ENCODE data around the gene LYPD8. TPM values are rescaled to one million over a fixed set of nuclear protein-coding genes. Genes with fewer than 3 reads are reported as not detected.

Gene LYPD8
- total RNA-seq, 1 experiment from 2014 or later: not detected

GRCh38 chr1:248737457-248737856 is 18.1 kb downstream of the LYPD8 start:
- Histone ChIP-seq H3K27me3 (replicated peaks; ENCODE audit: control insufficient read depth, insufficient read depth, low read length) (no peaks in the 10 kb centered on the region), H3K9me3 (peaks cover 6% of the 10 kb centered on the region; the same call in 1 of the 2 replicates), H3K4me1 (no peaks in the 10 kb centered on the region), H3K4me3 (ENCODE audit: low read depth, low read length) (no peak overlapping the region), H3K36me3 (ENCODE audit: control insufficient read depth, insufficient read depth, low read length) (no peaks in the 10 kb centered on the region)
- Mint-ChIP-seq H3K9me3 (ENCODE audit: unreplicated experiment) (peaks cover 23% of the 10 kb centered on the region), H3K4me3 (ENCODE audit: unreplicated experiment) (no peak overlapping the region), H3K36me3 (ENCODE audit: insufficient read depth, unreplicated experiment) (no peaks in the 10 kb centered on the region), H3K27ac (ENCODE audit: unreplicated experiment) (no peak overlapping the region), H3K27me3 (ENCODE audit: insufficient read depth, unreplicated experiment) (no peaks in the 10 kb centered on the region), H3K4me1 (ENCODE audit: low read depth, unreplicated experiment) (no peaks in the 10 kb centered on the region)
- DNase-seq: no peak
- POLR2A ChIA-PET: no interaction called here
- no peak for TF ChIP-seq CTCF (IDR thresholded peaks at IDR 0.05; ENCODE audit: insufficient read depth in 1 of 2, low read depth in 1 of 2, low read length in 1 of 2, severe bottlenecking in 1 of 2, unreplicated experiment in 1 of 2)
- CTCF ChIA-PET: no interaction called here
- intact Hi-C loops (cut with micrococcal nuclease; ENCODE audit: unreplicated experiment): no loop called here
- BruUV-seq (replicated peaks): no TSS peak

GRCh38 chr1:248736977-248737376 is 18.6 kb downstream of the LYPD8 start:
- no peaks in the 10 kb centered on the region for H3K4me1 ChIP-seq
- Mint-ChIP-seq H3K27ac (ENCODE audit: unreplicated experiment) (no peak overlapping the region), H3K36me3 (ENCODE audit: insufficient read depth, unreplicated experiment) (no peaks in the 10 kb centered on the region), H3K9me3 (ENCODE audit: unreplicated experiment) (peaks cover 23% of the 10 kb centered on the region), H3K27me3 (ENCODE audit: insufficient read depth, unreplicated experiment) (no peaks in the 10 kb centered on the region), H3K4me1 (ENCODE audit: low read depth, unreplicated experiment) (no peaks in the 10 kb centered on the region), H3K4me3 (ENCODE audit: unreplicated experiment) (no peak overlapping the region)
- H3K36me3 ChIP-seq (ENCODE audit: control insufficient read depth, insufficient read depth, low read length): no peaks in the 10 kb centered on the region
- DNase-seq: no peak
- ChIA-PET CTCF (no interaction called here), POLR2A (no interaction called here)
- TF ChIP-seq CTCF (IDR thresholded peaks at IDR 0.05; ENCODE audit: insufficient read depth in 1 of 2, low read depth in 1 of 2, low read length in 1 of 2, severe bottlenecking in 1 of 2, unreplicated experiment in 1 of 2): no peak
- no peak overlapping the region for H3K4me3 ChIP-seq (ENCODE audit: low read depth, low read length)
- intact Hi-C loops (cut with micrococcal nuclease; ENCODE audit: unreplicated experiment): no loop called here
- no peaks in the 10 kb centered on the region for H3K27me3 ChIP-seq (replicated peaks; ENCODE audit: control insufficient read depth, insufficient read depth, low read length)
- peaks cover 6% of the 10 kb centered on the region; the same call in 1 of the 2 replicates for H3K9me3 ChIP-seq
- BruUV-seq (replicated peaks): no TSS peak

- Mint-ChIP-seq H3K27me3 (ENCODE audit: insufficient read depth, unreplicated experiment) (no peaks in the 10 kb centered on the region), H3K4me3 (ENCODE audit: unreplicated experiment) (no peak overlapping the region), H3K9me3 (ENCODE audit: unreplicated experiment) (peaks cover 23% of the 10 kb centered on the region), H3K36me3 (ENCODE audit: insufficient read depth, unreplicated experiment) (no peaks in the 10 kb centered on the region), H3K4me1 (ENCODE audit: low read depth, unreplicated experiment) (no peaks in the 10 kb centered on the region), H3K27ac (ENCODE audit: unreplicated experiment) (no peak overlapping the region)
- intact Hi-C loops (cut with micrococcal nuclease; ENCODE audit: unreplicated experiment): no loop called here
- no peaks in the 10 kb centered on the region for H3K36me3 ChIP-seq (ENCODE audit: control insufficient read depth, insufficient read depth, low read length)
- POLR2A ChIA-PET: no interaction called here
- H3K27me3 ChIP-seq (replicated peaks; ENCODE audit: control insufficient read depth, insufficient read depth, low read length): no peaks in the 10 kb centered on the region
- BruUV-seq (replicated peaks): no TSS peak
- CTCF ChIA-PET: no interaction called here
- H3K4me1 ChIP-seq: no peaks in the 10 kb centered on the region
- H3K9me3 ChIP-seq: peaks cover 6% of the 10 kb centered on the region; the same call in 1 of the 2 replicates
- no peak for DNase-seq
- H3K4me3 ChIP-seq (ENCODE audit: low read depth, low read length): no peak overlapping the region
- no peak for TF ChIP-seq CTCF (IDR thresholded peaks at IDR 0.05; ENCODE audit: insufficient read depth in 1 of 2, low read depth in 1 of 2, low read length in 1 of 2, severe bottlenecking in 1 of 2, unreplicated experiment in 1 of 2)
These were observed 22.0 kb downstream of the LYPD8 start for GRCh38 chr1:248733566-248733965.

All from Caco-2 (cell line).